GM12864 (cell line): Measurements from ENCODE around the gene PAX5.

Experiments
- DNase-seq: peaks from one replicate; pipeline ENCODE4 v3.0.0-alpha.2; 2011; ENCODE audit warnings: low read depth
- H3K4me3 ChIP-seq: 2 replicates; pipeline ENCODE4 v1.5.1; 2011; ENCODE audit warnings: mild to moderate bottlenecking, low read depth, low read length, control low read depth
- TF ChIP-seq, protein P1 (sequence below): IDR thresholded peaks from 2 replicates; pipeline ENCODE4 v1.5.1; 2011; ENCODE audit warnings: low read depth, mild to moderate bottlenecking, moderate library complexity, low read length, control low read depth, inconsistent platforms; ENCODE audit errors: missing control alignments

PAX5 gene

DNA sequence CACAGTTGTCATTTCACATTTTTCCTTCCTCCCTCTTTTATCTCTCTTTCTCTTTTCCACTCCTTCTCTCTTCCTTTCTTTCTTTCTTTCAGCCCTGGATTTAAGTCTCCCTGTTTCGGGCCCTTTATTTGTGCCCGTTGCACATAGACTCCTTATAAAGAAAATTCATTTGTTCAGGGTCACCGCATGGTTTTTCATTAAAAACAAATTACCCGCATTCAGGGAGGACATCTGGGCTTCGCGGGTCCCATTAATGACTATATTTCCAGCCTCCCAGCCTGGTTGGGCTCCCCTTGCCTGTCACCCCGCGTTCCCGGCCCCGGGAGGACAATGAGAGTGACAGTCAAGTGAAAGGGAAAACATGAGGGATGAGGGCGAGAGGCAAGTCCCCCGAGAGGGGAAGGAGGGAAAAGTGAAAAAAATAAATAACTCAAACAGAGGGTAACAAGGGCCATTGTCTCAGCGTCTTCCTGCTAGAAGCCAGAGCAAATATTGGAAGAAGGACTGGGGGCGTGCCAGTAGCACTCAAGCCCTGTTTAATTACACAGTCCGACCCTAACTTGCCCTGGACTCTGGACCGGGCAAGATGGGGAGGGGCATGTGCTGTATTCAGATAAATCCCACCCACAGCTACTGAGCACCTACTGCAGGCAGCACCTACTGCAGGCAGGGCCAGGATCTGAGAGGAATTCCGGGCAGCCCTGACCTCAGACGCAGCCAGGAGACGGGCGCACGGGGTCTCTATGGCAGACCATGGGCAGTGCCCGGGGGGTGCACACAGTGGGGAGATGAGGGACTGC lies 166.2 kb downstream of the PAX5 start:
- TF ChIP-seq, protein P1, sequence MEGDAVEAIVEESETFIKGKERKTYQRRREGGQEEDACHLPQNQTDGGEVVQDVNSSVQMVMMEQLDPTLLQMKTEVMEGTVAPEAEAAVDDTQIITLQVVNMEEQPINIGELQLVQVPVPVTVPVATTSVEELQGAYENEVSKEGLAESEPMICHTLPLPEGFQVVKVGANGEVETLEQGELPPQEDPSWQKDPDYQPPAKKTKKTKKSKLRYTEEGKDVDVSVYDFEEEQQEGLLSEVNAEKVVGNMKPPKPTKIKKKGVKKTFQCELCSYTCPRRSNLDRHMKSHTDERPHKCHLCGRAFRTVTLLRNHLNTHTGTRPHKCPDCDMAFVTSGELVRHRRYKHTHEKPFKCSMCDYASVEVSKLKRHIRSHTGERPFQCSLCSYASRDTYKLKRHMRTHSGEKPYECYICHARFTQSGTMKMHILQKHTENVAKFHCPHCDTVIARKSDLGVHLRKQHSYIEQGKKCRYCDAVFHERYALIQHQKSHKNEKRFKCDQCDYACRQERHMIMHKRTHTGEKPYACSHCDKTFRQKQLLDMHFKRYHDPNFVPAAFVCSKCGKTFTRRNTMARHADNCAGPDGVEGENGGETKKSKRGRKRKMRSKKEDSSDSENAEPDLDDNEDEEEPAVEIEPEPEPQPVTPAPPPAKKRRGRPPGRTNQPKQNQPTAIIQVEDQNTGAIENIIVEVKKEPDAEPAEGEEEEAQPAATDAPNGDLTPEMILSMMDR = no peak
- H3K4me3 ChIP-seq = no peak overlapping the region
- no peak for DNase-seq

DNA sequence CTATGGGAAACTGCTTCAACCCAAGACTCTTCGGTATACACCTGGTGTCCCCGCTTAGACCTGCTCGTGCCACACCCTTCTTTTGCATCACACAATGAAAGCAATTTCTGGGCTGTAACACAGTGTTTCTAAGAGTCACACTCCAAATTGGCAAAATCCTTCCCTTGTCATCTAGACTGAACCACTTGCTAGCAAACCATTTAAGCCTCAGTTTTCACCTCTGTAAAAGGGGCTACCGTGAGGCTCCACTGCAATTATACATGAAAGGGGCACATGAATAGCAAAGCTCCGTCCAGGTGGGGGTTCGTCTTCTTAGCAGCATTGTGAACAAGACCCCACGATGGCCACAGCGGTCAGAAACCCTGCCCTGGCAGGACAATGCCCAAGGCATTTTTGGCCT lies 166.8 kb downstream of the PAX5 start:
- no peak for DNase-seq
- H3K4me3 ChIP-seq = no peak overlapping the region
- TF ChIP-seq, protein P1 = no peak

DNA sequence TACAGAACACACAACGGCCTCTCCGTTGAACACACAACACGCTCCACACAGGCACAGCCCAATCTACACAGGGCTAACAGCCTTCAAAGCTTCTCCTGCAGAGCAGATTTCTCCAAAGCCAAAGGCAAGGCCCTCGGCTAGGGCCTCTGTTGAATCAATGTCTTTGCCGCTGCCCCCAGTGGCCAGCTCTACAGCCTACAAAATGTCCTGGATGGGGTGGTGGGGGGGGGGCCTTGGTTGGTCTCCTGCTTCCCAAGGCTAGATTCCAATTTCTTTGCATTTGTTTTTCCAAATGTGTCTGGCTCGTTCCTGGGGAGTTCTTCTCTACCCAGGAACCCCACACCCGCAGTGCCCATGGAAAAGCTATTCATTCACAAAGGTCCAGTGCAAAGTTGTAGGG lies 167.2 kb downstream of the PAX5 start:
- TF ChIP-seq, protein P1 = peak; percentile 19
- no peak for DNase-seq
- no peak overlapping the region for H3K4me3 ChIP-seq

DNA sequence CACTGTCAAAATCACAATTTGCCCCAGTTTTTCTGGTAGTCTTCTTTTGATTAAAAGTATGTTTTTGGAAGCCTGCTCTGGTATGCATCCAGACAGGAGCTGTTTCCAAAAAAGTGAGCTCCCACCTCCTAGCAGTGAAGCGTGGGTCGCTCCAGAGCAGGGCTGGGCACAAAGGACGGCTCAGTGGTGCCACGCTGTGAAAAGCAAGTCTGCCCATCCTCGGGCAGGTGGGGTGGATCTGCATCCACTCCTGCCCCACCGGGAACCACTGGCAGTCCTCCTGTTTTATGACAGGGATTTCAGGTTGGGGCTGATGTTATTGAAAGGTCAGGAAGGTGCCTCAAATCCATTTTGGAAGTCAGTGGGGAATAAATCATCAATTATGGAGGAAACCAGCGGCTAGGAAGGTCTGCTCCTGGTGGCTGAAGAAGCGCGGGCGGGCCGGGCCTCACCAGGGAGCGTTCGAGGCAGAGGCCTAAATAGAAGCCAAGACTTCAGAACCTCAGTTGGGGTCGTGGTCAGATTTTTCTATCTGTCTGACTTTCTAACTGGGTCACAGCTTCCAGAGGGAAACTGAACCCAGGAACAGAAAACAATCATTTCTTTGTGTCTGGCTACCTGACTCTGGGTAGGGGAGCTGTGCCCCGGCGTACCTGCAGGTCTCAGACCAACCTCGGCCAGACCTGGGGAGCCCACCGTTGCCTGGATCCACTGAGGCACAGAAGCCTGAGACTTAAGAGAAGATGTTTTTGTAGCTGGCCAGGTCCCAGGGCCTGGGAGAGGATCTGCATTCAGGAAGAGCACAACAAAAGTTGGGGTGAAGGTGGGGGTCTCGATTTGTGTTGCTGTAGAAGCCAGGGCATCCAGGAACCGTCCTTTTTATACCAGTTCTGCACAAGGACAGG lies 168.1 kb downstream of the PAX5 start:
- TF ChIP-seq, protein P1 = no peak
- no peak overlapping the region for H3K4me3 ChIP-seq
- DNase-seq = no peak

DNA sequence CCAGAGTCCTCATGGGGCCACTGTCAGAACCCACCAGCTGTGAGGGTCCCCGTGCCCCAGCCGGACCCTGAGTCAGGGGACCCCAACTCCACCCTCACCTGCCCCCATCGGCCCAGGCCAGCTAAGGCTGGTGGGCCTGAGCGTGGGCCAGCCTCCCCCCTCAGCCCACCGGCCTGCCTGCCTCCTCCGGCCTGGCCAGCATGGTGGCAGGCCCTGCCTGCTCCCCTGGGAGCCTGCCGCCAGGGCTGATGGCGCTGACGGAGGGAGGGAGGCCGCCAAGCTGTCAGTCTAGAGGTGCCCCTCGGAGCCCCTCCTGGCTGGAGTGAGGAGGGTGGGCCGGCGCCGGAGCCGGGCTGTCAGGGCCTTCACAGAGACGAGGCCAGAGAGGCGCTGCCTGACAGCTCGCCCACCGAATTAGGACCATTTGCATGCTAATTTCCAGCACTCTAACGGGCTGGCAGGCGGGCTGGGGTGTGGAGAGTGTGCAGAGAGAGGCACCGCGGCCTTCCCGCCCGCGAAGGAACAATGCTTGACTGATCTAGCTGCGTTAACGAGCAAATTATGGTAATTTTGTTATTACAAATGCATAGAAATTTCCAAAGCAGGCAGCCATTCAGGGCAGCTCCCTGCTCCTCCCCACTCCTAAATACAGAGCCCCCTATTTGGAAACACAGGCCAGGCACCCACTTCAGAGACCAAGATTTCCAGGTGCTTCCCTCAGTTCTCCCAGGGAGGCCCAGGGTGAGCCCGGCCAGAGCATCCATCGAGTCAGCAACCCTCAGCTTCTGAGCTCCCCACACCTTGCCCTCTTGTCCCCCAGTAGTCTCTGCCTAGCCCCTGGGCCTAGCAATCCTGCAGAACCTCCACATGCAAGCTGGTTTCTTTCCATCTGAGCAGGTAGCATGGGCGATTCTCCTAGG lies 169.3 kb downstream of the PAX5 start:
- TF ChIP-seq, protein P1 = no peak
- H3K4me3 ChIP-seq = no peak overlapping the region
- no peak for DNase-seq

DNA sequence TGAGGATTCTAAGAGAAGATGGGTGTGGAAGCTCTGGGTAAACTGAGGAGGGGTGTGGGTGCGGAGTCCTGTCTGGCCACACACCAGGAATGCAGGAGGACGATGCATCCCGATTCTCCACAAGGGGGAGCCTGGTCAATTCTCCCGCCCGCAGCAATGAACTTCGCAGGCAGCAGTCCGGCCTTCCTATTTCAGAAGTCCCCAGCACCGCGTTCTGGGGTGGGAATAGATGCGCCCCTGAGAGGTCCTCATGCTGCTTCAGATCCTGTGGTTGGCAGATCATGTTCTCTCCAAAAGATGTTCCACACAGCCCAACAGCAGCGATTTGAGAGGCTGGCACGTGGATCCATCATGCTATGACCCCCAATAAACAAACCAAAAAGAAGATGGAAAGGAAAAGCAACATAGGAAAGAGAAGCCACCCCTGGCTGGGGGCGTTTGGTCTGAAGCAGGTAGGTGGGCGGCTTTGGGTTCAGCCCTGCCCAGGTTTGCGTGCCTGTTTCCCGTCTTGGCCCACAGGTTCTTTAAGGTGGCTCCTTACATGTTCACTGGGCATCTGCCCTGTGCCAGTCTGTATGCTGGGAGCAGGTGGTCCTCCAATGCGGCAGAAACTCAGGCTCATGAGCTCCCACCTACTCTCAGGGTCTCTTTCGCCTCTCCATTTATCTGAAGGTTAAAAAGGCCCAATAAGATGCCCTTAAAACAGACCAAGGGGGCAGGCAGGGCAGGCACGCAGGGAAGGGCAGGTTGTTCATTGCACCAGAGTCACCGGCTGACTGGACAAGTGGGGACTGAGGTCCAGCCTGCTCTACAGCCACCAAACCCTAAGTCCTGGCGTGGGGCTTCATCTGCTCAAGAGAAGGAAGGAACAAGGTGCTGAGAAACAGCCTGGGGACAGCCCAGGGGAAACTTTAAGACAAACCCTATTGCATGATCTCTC lies 171.6 kb downstream of the PAX5 start:
- TF ChIP-seq, protein P1 = peak; percentile 15
- no peak for DNase-seq
- H3K4me3 ChIP-seq = no peak overlapping the region
